ENCODE data around the gene IL4I1.

The IL4I1 gene

GRCh38 chr19:49895566-49896297, 955 bp downstream of the IL4I1 start:
- no peak for DNase-seq (ENCODE audit: low read depth, low spot score)

DNA sequence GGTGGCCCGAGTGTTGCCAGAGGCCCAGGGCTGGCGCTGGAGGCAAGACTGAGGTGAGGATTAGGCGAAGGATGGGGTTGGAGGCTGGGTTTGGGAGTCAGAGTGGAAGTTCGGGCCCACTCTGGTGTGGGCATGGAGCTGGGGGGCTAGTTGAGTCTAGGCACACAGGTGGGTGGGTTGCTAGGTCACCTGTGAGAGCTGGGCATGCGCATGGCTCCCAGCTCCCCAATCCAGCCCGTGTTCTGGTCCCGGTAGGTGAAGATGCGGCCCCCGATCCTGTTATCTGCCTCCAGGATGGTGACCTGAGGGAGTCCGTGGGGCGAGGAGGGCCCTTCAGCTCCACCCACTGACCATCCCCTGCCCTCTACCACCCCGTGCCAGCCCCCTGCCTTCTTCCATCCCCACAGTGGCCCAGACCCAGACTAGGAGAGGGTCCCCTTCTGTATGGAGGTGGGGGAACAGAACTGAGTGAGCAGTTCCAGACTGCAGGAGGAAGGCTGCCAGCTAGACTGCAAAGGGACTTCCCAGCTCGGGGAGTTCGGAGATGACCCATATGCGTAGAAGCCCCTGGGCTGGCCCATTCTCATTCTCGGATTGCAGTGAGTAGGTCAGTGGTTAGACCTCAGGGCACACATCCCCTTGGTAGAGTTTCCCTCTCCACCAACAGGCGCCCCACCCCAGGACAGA, 1.7 kb downstream of the IL4I1 start:
- DNase-seq (ENCODE audit: low read depth, low spot score): no peak

DNA sequence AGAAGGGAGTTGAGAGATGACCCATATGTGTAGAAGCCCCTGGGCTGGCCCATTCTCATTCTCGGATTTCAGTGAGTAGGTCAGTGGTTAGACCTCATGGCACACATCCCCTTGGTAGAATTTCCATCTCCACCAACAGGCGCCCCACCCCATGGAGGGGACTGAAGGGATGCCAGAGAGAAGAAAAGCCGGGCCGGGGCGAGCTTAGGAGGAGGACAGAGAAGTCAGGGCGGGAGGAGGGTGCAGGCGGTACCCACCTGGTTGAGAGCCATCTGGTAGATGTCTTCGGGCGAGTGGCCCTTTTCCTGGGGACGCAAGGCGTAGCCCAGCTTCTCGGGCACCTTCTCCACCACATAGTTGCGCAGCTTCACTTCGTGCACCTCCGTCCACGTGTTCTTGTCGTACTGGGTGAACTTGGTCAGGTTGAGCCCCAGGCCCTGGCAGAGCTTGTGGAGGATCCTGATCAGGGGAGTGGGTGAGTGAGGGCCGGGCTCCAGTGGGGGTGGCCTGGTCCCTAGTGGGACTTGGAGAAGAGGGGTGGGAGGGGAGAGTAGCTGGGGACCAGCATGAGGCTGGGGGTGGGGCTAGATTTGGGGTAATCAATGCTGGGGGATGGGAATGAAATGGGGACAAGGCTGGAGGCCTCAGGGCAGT, 2.5 kb downstream of the IL4I1 start:
- DNase-seq (ENCODE audit: low read depth, low spot score): no peak

GRCh38 chr19:49892716-49893115, 4.0 kb downstream of the IL4I1 start:
- DNase-seq (ENCODE audit: low read depth, low spot score): no peak

- DNase-seq (ENCODE audit: low read depth, low spot score): no peak
Observed at GRCh38 chr19:49891393-49891792, 5.3 kb downstream of the IL4I1 start.

- DNase-seq (ENCODE audit: low read depth, low spot score): no peak
Observed at GRCh38 chr19:49890349-49891311, 6.1 kb downstream of the IL4I1 start.

GRCh38 chr19:49889687-49890348, 6.9 kb downstream of the IL4I1 start:
- DNase-seq (ENCODE audit: low read depth, low spot score): no peak

DNA sequence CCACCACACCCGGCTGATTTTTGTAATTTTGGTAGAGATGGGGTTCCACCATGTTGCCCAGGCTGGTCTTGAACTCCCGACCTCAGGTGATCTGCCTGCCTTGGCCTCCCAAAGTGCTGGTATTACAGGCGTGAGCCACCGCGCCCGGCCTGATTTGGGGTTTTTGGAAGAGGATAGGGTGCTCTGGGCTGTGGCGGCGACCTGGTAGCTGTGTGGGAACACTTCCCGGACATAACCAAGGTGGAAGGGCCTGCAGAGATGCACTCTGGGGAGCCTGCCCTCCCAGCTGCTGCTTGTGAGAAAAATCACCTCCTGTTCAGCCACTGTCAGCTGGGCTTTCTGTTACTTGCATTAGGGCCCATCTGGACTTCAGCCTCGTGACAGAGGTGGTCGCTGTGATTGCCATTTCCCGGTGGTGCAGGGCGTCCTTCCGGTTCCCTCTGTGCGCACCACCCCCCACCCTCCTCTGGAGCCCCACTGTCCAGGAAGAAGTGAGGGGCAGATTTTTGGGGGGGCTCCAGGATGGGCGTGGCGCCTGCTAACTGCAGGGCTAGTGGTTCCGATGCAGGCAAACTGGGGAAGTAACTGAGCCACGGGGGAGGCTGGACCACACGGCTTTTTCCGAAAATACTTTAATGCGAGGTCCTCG, 7.5 kb downstream of the IL4I1 start:
- no peak for DNase-seq (ENCODE audit: low read depth, low spot score)

DNA sequence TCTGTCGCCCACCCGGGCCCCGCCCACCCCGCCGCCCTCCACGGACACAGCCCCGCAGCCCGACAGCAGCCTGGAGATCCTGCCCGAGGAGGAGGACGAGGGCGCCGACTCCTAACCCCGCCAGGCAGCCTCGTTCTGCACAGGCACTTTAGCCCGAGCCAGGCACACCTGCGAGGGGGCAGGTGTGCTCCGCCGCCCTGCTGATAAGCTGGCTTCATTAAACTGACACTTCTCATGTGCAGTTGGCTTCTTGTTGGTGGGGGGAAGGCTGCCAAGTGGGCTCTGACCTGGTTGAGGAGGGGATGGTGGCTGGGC, 8.2 kb downstream of the IL4I1 start:
- no peak for DNase-seq (ENCODE audit: low read depth, low spot score)

DNA sequence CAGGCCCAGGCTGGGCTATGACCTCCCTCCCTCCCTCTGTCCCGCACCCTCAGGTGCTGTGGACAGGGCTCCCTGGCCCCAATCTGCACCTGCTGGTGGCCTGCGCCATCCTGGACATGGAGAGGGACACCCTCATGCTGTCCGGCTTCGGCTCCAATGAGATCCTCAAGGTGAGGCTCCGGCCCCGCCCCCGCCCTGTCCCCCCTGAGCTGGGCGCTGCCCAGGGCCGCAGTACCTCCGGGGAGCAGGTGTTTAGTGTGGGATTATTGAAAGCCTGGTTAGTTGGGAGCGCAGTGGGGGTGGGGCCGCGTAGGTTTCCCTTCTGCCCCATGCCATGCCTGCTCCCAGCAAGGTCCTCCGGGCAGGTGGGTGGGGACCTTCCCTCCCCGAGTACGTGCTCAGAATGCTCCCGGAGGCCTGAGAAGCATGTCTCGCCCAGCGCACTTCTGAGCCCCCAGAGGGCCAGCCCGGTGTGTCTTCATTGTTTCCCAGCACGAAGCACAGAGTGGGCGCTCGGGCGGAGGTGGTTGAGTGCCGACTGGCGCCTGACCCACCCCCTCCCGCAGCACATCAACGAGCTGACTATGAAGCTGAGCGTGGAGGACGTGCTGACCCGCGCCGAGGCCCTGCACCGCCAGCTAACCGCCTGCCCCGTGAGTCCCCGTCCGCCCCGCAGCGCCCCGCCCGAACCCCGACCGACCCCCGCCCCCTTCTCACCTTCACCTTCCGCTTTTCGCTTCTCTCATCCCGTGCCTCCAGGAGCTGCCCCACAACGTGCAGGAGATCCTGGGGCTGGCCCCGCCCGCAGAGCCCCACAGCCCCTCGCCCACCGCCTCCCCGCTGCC, 8.8 kb downstream of the IL4I1 start:
- DNase-seq (ENCODE audit: low read depth, low spot score): no peak

- DNase-seq (ENCODE audit: low read depth, low spot score): no peak
Observed at GRCh38 chr19:49887037-49887664, 9.5 kb downstream of the IL4I1 start.

- no peak for DNase-seq (ENCODE audit: low read depth, low spot score)
Observed at GRCh38 chr19:49884760-49885159, 11.9 kb downstream of the IL4I1 start.

DNA sequence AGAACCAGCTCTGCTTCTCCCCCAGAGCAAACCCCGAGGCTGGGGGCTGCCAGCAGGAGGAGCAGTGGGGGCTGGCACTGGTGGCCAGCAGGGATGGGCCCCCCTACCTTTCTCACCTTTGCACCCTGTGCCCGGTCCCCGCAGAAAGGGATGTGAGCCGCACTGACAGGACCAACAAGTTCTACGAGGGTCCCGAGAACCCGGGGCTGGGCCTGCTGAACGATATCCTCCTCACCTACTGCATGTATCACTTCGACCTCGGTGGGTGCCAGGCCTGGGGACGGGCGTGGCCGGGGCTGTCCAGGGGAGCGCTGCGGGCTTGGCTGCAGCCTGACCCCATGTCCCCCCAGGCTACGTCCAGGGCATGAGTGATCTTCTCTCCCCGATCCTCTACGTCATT, 12.6 kb downstream of the IL4I1 start:
- no peak for DNase-seq (ENCODE audit: low read depth, low spot score)

GRCh38 chr19:49883094-49883493, 13.6 kb downstream of the IL4I1 start:
- no peak for DNase-seq (ENCODE audit: low read depth, low spot score)

DNA sequence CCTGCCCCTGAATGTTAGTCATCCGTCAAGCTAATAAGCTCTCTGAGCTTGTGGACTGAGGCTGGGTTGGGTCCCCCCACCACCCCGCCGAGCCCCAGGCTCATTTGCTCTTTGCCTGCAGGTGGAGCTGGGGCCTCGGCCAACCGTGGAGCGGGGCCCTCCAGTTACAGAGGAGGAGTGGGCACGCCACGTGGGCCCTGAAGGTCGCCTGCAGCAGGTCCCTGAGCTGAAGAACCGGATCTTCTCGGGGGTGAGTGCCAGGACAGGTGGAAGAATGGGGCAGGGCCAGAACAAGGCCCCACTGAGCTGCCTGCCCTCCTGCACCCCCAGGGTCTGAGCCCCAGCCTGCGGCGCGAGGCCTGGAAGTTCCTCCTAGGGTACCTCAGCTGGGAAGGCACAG, 14.0 kb downstream of the IL4I1 start:
- DNase-seq (ENCODE audit: low read depth, low spot score): no peak

DNA sequence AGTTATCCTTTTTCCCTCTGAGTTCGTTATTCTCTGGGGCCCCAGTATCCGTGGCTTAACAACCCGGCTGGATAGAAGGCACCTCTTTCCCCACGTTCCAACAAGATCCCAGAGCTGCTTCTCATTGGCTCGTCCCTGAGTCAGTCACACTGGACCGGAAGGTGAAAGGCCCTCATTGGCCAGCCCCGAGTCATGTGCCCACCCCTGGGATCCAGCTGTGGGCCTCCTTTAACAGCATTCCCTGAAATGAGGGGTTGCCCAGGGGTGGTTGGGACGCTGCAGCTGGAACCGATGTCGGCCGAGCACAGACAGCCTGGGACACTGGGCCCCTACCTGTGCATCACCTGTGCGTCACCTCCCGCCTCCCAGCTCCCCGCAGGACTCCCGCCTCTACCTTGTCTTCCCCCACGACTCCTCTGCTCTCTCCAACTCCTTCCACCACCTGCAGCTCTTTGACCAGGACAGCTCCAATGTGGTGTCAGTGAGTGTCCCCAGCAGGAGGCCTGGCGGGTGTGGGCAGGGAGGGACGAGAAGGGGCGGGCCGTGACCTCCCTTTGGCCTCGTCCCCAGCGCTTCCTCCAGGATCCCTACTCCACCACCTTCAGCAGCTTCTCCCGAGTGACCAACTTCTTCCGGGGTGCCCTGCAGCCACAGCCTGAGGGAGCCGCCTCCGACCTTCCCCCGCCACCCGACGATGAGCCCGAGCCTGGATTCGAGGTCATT, 14.9 kb downstream of the IL4I1 start:
- no peak for DNase-seq (ENCODE audit: low read depth, low spot score)

- DNase-seq (ENCODE audit: low read depth, low spot score): no peak
Observed at GRCh38 chr19:49881186-49881585, 15.5 kb downstream of the IL4I1 start.

- no peak for DNase-seq (ENCODE audit: low read depth, low spot score)
Observed at GRCh38 chr19:49880162-49880869, 16.4 kb downstream of the IL4I1 start.

All from iPS DF 19.7 (cell line).